ENCODE data around the gene OR52H1. TPM values are rescaled to one million over a fixed set of nuclear protein-coding genes. Genes with fewer than 3 reads are reported as not detected.

The OR52H1 gene
- total RNA-seq, 2 experiments from 2014 or later, result not detected

DNA sequence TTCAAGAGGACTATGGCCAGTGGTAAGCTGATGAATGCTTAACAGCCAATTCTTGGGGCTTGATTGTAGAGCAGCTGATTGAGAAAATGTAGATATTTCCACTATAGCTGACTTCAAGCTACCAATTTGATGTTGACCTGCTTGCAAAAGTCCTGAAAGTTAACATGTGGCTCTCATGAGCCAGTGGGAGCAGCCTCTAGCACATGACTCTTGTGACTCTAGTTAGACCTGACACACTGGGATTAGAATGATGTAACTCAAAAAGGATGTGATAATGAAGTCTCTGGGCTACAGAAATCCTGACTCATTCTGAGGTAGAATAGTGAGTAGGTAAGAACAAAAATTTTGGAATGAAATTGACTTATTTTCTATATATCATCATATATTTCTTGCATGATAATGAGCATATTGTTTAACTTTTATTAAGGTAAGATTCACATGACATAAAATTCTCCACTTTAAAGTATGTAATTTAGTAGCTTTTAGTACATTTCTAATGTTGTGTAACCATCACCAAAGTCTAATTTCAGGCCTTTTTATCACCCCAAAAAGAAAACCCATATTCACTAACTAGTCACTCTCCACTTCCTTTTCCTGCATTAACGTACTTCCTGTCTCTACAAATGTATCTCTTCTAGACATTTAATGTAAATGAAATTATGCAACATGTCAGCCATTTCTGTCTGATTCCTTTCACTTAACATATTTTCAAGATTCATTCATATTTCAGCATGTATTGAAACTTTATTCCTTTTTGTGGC, 16.1 kb upstream of the OR52H1 start:
- Mint-ChIP-seq H3K4me3 (no peak overlapping the region), H3K27me3 (ENCODE audit: low read depth) (peaks cover 6% of the 10 kb centered on the region), H3K4me1 (ENCODE audit: low read depth) (peaks cover 5% of the 10 kb centered on the region), H3K36me3 (ENCODE audit: low read depth) (no peaks in the 10 kb centered on the region), H3K27ac (no peak overlapping the region), H3K9me3 (peaks cover 2% of the 10 kb centered on the region)
- CTCF ChIA-PET, result no interaction called here
- no peak for DNase-seq
- intact Hi-C loops (cut with micrococcal nuclease), result no loop called here

DNA sequence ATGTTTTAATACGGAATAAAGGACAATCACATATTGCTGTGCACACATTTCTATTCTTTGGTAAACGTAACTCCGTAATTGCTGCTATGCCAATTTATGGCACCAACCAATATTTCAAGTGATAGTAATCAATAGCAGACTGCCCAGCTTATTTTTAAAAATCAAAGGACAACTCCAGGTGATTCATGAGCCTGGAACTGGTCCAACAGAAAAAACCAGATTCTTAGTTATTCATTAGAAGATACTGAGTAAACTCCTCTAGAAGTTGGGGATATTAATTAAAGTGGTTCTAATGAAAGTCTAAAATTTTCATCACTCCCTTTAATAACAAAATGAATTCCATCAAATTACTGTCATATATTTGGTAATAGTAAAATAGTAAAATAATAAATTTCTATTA, 9.4 kb upstream of the OR52H1 start:
- Mint-ChIP-seq H3K4me3 (no peak overlapping the region), H3K4me1 (ENCODE audit: low read depth) (no peaks in the 10 kb centered on the region), H3K9me3 (no peaks in the 10 kb centered on the region), H3K27ac (no peak overlapping the region), H3K36me3 (ENCODE audit: low read depth) (no peaks in the 10 kb centered on the region), H3K27me3 (ENCODE audit: low read depth) (peaks cover 6% of the 10 kb centered on the region)
- CTCF ChIA-PET, result interaction anchor here (0.7 kb wide), 1 partner anchor 127 kb away, joined by 4 read pairs; no protein-coding TSS in a partner anchor
- intact Hi-C loops (cut with micrococcal nuclease), result no loop called here
- no peak for DNase-seq

DNA sequence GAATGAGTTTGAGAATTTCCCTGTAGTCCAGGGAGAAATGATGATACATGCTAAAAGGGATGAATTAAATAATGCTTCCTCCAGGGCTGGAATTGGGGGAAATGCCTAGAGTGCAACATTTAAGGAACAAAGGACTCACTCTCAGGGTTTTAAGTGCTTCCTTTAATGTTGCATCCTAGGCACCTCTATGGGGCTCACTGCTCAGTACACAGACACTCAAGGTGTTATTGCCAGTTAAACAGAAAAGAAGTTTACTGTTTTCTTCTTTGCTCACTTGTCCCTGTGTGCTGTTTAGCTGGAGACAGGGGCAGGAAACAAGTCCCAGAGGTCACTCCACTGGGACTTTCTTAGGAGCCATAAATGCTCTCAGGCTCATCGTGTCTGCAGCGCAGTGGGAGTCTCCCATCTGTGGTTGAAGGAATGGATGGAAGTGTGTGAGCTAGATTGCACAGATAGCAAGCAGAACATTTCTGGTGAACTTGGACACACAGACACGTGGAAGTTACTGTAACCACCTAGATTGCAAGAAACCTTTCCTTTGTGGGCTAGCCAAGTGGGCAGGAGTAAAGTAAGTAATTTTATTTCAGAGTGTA, 8.4 kb upstream of the OR52H1 start:
- no peak overlapping the region for H3K4me3 Mint-ChIP-seq
- no peaks in the 10 kb centered on the region for H3K36me3 Mint-ChIP-seq (ENCODE audit: low read depth)
- peaks cover 6% of the 10 kb centered on the region for H3K27me3 Mint-ChIP-seq (ENCODE audit: low read depth)
- no peak for DNase-seq
- CTCF ChIA-PET, result no interaction called here
- no peaks in the 10 kb centered on the region for H3K9me3 Mint-ChIP-seq
- intact Hi-C loops (cut with micrococcal nuclease), result no loop called here
- H3K4me1 Mint-ChIP-seq (ENCODE audit: low read depth), result no peaks in the 10 kb centered on the region
- no peak overlapping the region for H3K27ac Mint-ChIP-seq

DNA sequence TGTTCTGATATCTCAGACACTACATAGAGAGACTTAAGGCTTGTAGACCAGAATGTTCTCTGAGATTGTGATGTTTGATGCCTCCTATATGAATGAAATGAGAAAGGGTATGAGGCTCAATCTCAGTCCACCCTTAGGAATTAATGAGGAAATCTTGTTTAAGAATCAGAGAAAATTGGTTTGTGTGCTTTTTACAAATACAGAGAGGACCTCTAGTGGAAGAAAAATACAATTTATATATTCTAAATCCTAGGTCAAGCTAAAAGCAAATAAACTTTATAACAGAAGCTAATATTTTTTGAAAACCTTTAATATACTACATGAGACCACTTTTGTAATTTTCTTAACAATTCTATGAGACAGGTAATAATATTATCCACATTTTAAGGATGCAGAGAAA, 5.0 kb upstream of the OR52H1 start:
- Mint-ChIP-seq H3K9me3 (no peaks in the 10 kb centered on the region), H3K36me3 (ENCODE audit: low read depth) (no peaks in the 10 kb centered on the region), H3K27me3 (ENCODE audit: low read depth) (no peaks in the 10 kb centered on the region), H3K4me3 (no peak overlapping the region), H3K27ac (no peak overlapping the region), H3K4me1 (ENCODE audit: low read depth) (no peaks in the 10 kb centered on the region)
- CTCF ChIA-PET, result no interaction called here
- DNase-seq, result no peak
- intact Hi-C loops (cut with micrococcal nuclease), result loop anchor here (5.0 kb wide), 1 partner anchor 76 kb away; no protein-coding TSS in a partner anchor

DNA sequence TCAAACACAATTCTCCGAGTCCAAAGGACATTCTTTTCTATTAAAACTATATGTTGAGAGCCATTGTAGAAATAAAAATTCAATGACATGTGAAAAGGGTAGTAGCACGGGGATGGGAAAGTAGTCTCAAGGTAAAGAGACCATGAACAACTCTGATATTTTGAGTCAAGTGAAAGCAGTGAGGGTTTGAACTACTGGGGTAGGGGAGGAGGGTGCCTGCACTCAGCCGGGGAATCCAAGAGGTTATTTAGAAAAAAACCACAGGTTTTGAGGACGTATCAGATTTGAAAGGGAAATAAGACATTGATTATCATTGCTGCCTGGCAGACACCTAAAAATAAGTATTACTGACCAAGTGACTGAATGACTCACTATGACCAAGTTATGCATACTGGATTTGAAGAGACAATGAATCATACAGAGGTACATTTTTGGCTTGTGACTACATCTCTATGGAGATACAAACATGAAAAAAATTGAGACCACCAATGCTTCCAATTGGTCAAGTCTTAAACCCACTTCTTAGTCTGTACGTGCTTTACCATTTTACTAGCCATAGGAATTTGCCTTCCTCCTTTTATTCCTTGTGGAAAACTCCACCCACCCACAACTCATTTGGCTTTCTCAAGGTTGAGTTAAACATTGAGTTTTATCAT, 2.2 kb upstream of the OR52H1 start:
- Mint-ChIP-seq H3K27ac (no peak overlapping the region), H3K4me3 (no peak overlapping the region), H3K36me3 (ENCODE audit: low read depth) (no peaks in the 10 kb centered on the region), H3K4me1 (ENCODE audit: low read depth) (no peaks in the 10 kb centered on the region), H3K9me3 (no peaks in the 10 kb centered on the region), H3K27me3 (ENCODE audit: low read depth) (no peaks in the 10 kb centered on the region)
- intact Hi-C loops (cut with micrococcal nuclease), result loop anchor here (5.0 kb wide), 1 partner anchor 73 kb away; no protein-coding TSS in a partner anchor
- DNase-seq, result no peak
- CTCF ChIA-PET, result no interaction called here

DNA sequence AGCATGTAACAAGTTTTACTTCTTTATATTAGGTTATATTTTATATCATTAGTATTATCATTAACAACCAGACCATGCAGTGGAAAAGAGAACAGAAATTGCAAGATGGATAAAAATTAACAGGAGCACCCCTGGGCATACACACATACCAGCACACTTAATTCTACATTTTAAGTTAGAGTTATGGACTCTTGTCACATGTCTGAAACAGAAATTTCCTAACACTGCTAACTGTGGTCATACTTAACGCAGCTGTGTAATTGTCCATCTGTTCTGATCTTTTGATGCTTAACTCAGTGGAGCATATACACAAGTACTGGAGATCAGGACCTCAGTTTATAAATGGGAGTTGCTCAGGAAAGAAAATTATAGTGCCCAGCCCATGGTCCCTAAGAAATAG, 358 bp downstream of the OR52H1 start:
- CTCF ChIA-PET, result no interaction called here
- Mint-ChIP-seq H3K9me3 (no peaks in the 10 kb centered on the region), H3K27me3 (ENCODE audit: low read depth) (no peaks in the 10 kb centered on the region), H3K36me3 (ENCODE audit: low read depth) (no peaks in the 10 kb centered on the region), H3K27ac (no peak overlapping the region), H3K4me3 (no peak overlapping the region), H3K4me1 (ENCODE audit: low read depth) (no peaks in the 10 kb centered on the region)
- intact Hi-C loops (cut with micrococcal nuclease), result no loop called here
- DNase-seq, result no peak

DNA sequence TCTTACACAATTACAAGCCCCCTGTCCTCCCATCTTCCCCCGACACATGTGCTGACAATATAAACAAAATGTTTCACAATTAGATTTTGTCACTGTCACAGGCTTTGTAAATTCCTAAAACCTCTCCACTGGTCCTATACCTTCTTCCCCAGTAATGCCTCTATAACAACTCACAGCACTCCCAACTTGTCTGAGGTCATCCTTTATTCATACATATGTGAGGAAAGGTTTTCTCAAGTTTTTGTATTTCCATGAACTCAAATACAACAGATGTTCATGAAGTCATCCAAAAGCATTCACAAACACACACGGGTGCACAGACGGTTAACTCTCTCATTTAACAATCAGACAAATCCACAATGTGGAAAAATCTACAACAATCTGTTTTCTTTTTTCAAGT, 1.9 kb downstream of the OR52H1 start:
- no peaks in the 10 kb centered on the region for H3K4me1 Mint-ChIP-seq (ENCODE audit: low read depth)
- no peak overlapping the region for H3K4me3 Mint-ChIP-seq
- intact Hi-C loops (cut with micrococcal nuclease), result no loop called here
- no peaks in the 10 kb centered on the region for H3K9me3 Mint-ChIP-seq
- no peak overlapping the region for H3K27ac Mint-ChIP-seq
- DNase-seq, result no peak
- H3K36me3 Mint-ChIP-seq (ENCODE audit: low read depth), result no peaks in the 10 kb centered on the region
- CTCF ChIA-PET, result no interaction called here
- no peaks in the 10 kb centered on the region for H3K27me3 Mint-ChIP-seq (ENCODE audit: low read depth)

DNA sequence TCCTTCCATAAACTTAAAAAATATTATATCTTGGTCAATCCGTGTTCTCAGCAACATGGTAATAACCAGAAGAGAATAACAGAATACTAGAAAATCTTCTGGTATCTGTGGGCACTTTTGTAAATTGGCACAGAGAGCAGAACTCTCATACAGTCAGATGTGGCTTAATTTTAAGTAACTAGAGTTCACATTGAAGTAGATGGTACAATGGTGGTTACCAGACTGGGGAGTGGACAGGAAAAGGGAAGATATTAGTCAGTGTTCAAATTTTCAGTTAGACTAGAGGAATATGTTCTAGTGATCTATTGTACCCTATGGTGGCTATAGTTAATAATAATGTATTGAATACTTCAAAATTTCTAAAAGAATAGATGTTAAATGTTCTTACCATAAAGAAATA, 6.9 kb downstream of the OR52H1 start:
- H3K27me3 Mint-ChIP-seq (ENCODE audit: low read depth), result peaks cover 4% of the 10 kb centered on the region
- CTCF ChIA-PET, result no interaction called here
- intact Hi-C loops (cut with micrococcal nuclease), result no loop called here
- no peak overlapping the region for H3K27ac Mint-ChIP-seq
- H3K9me3 Mint-ChIP-seq, result no peaks in the 10 kb centered on the region
- no peak overlapping the region for H3K4me3 Mint-ChIP-seq
- H3K36me3 Mint-ChIP-seq (ENCODE audit: low read depth), result no peaks in the 10 kb centered on the region
- no peak for DNase-seq
- H3K4me1 Mint-ChIP-seq (ENCODE audit: low read depth), result no peaks in the 10 kb centered on the region

DNA sequence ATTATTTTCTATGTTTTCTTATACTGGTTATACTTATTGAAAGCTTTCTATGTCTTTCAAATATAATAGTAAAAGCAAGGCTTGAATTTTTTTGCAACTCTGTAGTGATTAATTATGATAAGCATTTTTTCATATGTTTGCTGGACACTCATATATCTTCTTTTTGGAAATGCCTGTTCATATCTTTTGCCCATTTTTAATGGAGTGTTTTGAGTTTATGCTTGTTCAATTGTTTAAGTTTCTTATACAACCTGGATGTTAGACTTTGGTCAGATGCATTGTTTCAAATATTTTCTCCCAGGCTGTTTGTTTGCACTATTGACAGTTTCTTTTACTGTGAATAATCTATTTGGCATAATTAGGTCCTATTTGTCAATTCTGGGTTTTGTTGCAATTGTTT, 11.9 kb downstream of the OR52H1 start:
- Mint-ChIP-seq H3K4me3 (no peak overlapping the region), H3K36me3 (ENCODE audit: low read depth) (no peaks in the 10 kb centered on the region), H3K27ac (no peak overlapping the region), H3K9me3 (no peaks in the 10 kb centered on the region), H3K27me3 (ENCODE audit: low read depth) (peaks cover 4% of the 10 kb centered on the region), H3K4me1 (ENCODE audit: low read depth) (no peaks in the 10 kb centered on the region)
- intact Hi-C loops (cut with micrococcal nuclease), result no loop called here
- no peak for DNase-seq
- CTCF ChIA-PET, result no interaction called here

DNA sequence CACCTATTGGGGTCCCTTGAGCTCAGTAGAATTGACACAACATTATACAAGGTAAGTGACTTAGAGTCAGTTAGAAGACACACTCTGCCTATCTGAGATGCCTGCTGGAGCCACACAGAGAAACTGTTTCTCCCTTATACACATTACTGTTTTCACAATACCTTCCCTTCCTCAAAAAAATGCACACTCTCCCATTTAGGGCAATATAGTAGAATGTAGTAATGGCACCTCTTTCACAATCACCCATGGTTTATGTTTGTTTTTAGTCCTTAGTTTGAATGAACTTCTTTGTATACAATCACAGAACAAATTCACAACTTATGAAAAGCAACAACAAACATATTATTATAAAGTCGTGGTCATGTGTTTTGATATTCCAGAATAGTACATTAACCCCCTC, 14.3 kb downstream of the OR52H1 start:
- DNase-seq, result no peak
- Mint-ChIP-seq H3K27ac (no peak overlapping the region), H3K4me3 (no peak overlapping the region), H3K4me1 (ENCODE audit: low read depth) (no peaks in the 10 kb centered on the region), H3K27me3 (ENCODE audit: low read depth) (peaks cover 4% of the 10 kb centered on the region), H3K36me3 (ENCODE audit: low read depth) (no peaks in the 10 kb centered on the region), H3K9me3 (no peaks in the 10 kb centered on the region)
- intact Hi-C loops (cut with micrococcal nuclease), result no loop called here
- CTCF ChIA-PET, result no interaction called here

DNA sequence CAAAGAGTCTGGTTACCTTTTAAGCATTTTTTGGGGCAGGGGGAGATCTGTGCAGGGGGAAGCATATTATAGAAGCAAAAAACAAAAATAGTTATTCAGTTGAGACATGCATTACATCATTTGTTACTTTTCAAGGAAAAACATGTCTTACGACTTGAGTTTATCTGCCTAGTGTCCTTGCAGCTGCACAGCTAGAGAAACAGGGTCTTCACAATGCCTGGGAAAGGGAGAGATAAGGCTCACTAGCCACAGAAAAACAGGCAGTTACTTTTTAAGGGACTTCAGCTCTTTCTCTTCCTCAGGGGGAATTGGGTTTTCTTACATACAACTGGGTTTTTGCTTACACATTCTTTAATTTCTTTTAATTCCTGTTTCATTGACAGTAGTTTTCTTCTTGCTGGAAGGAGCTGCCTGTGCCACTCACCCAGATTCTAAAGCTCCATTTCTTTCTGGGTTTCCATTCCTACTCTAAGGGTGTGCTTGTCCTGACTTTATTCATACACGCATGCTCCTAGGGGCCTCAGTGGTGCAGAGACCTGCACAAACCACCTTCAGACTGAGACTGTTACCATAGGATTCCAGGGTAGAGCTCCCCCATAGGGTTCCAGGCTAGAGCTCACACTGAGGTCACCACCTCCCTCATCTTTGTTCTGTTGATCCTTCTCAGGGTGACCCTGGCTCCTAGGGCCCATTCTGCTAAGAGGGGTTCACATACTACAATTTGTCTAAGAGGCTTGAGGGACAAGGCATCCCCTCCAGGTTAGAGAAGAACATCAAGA, 17.1 kb downstream of the OR52H1 start:
- H3K9me3 Mint-ChIP-seq, result no peaks in the 10 kb centered on the region
- CTCF ChIA-PET, result no interaction called here
- H3K4me3 Mint-ChIP-seq, result no peak overlapping the region
- no peak overlapping the region for H3K27ac Mint-ChIP-seq
- DNase-seq, result no peak
- H3K4me1 Mint-ChIP-seq (ENCODE audit: low read depth), result no peaks in the 10 kb centered on the region
- no peaks in the 10 kb centered on the region for H3K36me3 Mint-ChIP-seq (ENCODE audit: low read depth)
- no peaks in the 10 kb centered on the region for H3K27me3 Mint-ChIP-seq (ENCODE audit: low read depth)
- intact Hi-C loops (cut with micrococcal nuclease), result no loop called here

DNA sequence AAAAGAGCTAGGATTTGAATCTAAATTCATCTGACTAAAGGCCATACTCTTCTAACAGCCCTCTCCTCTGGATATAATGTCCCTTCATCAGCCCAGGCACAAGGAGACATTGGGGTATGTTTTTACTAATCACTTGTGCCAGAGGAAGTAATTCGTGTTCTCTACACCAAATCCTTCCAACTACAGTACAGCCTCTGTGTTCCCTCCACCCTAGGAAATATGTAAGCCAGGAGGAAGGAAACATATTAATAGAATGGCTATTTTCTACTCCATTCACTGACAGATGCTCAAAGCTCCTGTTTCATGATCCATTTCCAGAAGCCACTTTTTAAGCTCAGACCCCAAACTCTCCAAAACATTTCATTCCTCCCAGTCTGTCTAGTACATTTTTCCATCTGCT, 19.8 kb downstream of the OR52H1 start:
- no peaks in the 10 kb centered on the region for H3K4me1 Mint-ChIP-seq (ENCODE audit: low read depth)
- no peak overlapping the region for H3K27ac Mint-ChIP-seq
- no peak for DNase-seq
- H3K4me3 Mint-ChIP-seq, result no peak overlapping the region
- intact Hi-C loops (cut with micrococcal nuclease), result no loop called here
- no peaks in the 10 kb centered on the region for H3K36me3 Mint-ChIP-seq (ENCODE audit: low read depth)
- CTCF ChIA-PET, result no interaction called here
- no peaks in the 10 kb centered on the region for H3K27me3 Mint-ChIP-seq (ENCODE audit: low read depth)
- no peaks in the 10 kb centered on the region for H3K9me3 Mint-ChIP-seq

Data from activated naive CD4-positive, alpha-beta T cell treated with anti-CD3 and anti-CD28 coated beads for 36 hours (primary cell).